Bronchial epithelial cell (primary cell): ENCODE data around the gene MEG3. TPM values are rescaled to one million over a fixed set of nuclear protein-coding genes. Genes with fewer than 3 reads are reported as not detected.

Source experiments
- DNase-seq: peaks from one replicate; pipeline ENCODE4 v3.0.0-alpha.2; 2010; ENCODE audit warnings: low read depth
- FAIRE-seq: peaks from 2 replicates; lab custom pipeline; 2011; peaks lifted over from hg19 to GRCh38; lab: Jason Lieb, UNC
- H3K27me3 ChIP-seq: 2 replicates; pipeline ENCODE4 v1.5.1; 2011; ENCODE audit warnings: low read length; ENCODE audit not compliant: control insufficient read depth, insufficient read depth
- H3K36me3 ChIP-seq: 2 replicates; pipeline ENCODE4 v1.5.1; 2011; ENCODE audit warnings: low read length; ENCODE audit not compliant: control insufficient read depth, insufficient read depth
- H3K4me3 ChIP-seq: 2 replicates; pipeline ENCODE4 v1.5.1; 2011; ENCODE audit warnings: mild to moderate bottlenecking, low read depth, low read length, control low read depth
- total RNA-seq: library from RNA; depleted of rRNA; stranded (reverse); fragments of >200 nt; gene quantifications from 2 replicates; pipeline ENCODE4 v1.2.1, GENCODE V29; 2014
- TF ChIP-seq, protein P1 (sequence below): IDR thresholded peaks from 2 replicates; pipeline ENCODE4 v1.5.1; 2011; ENCODE audit warnings: mild to moderate bottlenecking, moderate library complexity, low read length, control low read depth, inconsistent platforms; ENCODE audit not compliant: insufficient read depth, severe bottlenecking

The MEG3 gene
- total RNA-seq, 1 donor from 2014 or later, result 3.7 TPM

GRCh38 chr14:100857233-100857922 lies 31.5 kb downstream of the MEG3 start:
- FAIRE-seq, result no peak
- DNase-seq, result no peak
- peaks cover 4% of the 10 kb centered on the region for H3K27me3 ChIP-seq
- no peak overlapping the region for H3K4me3 ChIP-seq
- H3K36me3 ChIP-seq, result no peaks in the 10 kb centered on the region
- TF ChIP-seq, protein P1, sequence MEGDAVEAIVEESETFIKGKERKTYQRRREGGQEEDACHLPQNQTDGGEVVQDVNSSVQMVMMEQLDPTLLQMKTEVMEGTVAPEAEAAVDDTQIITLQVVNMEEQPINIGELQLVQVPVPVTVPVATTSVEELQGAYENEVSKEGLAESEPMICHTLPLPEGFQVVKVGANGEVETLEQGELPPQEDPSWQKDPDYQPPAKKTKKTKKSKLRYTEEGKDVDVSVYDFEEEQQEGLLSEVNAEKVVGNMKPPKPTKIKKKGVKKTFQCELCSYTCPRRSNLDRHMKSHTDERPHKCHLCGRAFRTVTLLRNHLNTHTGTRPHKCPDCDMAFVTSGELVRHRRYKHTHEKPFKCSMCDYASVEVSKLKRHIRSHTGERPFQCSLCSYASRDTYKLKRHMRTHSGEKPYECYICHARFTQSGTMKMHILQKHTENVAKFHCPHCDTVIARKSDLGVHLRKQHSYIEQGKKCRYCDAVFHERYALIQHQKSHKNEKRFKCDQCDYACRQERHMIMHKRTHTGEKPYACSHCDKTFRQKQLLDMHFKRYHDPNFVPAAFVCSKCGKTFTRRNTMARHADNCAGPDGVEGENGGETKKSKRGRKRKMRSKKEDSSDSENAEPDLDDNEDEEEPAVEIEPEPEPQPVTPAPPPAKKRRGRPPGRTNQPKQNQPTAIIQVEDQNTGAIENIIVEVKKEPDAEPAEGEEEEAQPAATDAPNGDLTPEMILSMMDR, result no peak

DNA sequence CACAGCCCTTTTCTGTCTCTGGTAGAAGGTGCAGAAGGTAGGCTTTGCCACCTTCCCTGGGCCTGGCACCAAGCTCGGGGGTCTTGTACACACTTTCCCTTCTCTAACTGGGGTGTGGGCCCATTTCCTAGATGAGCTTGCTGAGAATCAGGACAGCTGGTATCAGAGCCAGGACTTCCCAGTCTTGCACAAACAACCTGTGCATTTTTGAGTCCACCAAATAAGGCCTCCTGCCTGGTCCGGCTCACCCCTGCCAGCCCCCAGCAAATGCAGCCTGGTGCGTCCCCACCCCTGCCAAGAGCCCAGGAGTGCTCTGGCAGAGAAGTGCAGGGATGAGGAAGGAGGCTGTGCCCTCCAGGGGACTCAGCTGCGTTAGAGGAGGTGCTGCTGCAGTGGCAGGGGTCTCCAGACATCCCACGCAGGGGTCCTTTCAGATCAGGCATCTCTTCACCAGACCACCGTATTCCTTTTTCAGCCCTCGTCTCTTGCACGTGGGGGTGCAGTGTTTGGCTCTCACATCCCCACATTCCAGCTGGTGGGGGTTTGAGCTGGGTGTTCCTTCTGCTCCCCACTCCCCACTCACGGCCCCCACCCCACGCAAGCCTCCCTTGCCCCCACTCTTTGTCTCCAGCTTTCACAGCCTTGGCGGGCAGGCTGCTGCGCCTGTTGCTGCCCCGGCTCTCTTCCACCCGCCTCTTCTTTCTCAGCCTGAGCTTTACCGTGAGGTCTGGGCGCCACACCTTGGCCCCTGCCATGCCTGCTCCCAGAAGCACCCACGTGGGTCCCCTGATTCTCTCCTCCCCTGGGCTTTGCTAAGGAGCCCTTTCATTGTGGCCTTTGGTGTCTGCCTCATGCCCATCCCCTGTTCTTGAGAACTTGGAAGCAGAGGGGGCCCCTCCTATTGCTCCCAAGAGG lies 32.3 kb downstream of the MEG3 start:
- FAIRE-seq (no peak), DNase-seq (no peak)
- TF ChIP-seq, protein P1, result no peak
- Histone ChIP-seq H3K4me3 (no peak overlapping the region), H3K27me3 (peaks cover 4% of the 10 kb centered on the region), H3K36me3 (no peaks in the 10 kb centered on the region)

GRCh38 chr14:100858838-100859220 lies 32.9 kb downstream of the MEG3 start:
- TF ChIP-seq, protein P1, result no peak
- Histone ChIP-seq H3K4me3 (no peak overlapping the region), H3K36me3 (no peaks in the 10 kb centered on the region), H3K27me3 (peaks cover 4% of the 10 kb centered on the region)
- no peak for DNase-seq
- no peak for FAIRE-seq

GRCh38 chr14:100859781-100860180 lies 33.9 kb downstream of the MEG3 start:
- Histone ChIP-seq H3K36me3 (no peaks in the 10 kb centered on the region), H3K27me3 (peaks cover 4% of the 10 kb centered on the region), H3K4me3 (no peak overlapping the region)
- no peak for FAIRE-seq
- TF ChIP-seq, protein P1, result no peak
- DNase-seq, result no peak

DNA sequence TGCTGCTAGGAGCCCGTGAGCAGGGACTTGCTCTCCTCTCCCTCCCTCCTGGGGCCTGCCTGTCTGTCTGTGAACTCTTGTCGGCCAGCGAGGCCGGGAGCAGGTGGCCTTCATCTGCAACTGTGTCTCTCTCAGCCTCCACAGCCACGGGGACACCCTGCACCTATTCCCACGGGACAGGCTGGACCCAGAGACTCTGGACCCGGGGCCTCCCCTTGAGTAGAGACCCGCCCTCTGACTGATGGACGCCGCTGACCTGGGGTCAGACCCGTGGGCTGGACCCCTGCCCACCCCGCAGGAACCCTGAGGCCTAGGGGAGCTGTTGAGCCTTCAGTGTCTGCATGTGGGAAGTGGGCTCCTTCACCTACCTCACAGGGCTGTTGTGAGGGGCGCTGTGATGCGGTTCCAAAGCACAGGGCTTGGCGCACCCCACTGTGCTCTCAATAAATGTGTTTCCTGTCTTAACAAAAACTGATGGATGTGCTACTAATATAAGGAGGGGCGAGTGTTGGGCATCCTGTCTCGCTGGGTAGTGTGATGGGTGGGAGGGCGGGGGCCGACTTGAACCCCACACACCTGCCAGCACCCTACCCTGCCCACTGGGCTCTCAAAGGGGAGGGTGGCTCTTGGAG lies 34.8 kb downstream of the MEG3 start:
- FAIRE-seq (no peak), DNase-seq (no peak)
- Histone ChIP-seq H3K4me3 (no peak overlapping the region), H3K36me3 (no peaks in the 10 kb centered on the region), H3K27me3 (peaks cover 4% of the 10 kb centered on the region)
- TF ChIP-seq, protein P1, result no peak
